HL-60 (cell line): ENCODE results near the gene CLEC18A.

Experiments
- DNase-seq, 2 experiments: peaks; one replicate each; pipeline ENCODE4 v3.0.0-alpha.2; 2010 to 2020; ENCODE audit warnings: low read depth in 1 of 2, low spot score in 1 of 2
- H3K27ac ChIP-seq: fragments of 250-450 bp; sonication (Bioruptor Pico); replicated peaks from 2 replicates; pipeline ENCODE4 v1.5.1; 2020; ENCODE audit warnings: mild to moderate bottlenecking, moderate library complexity
- H3K27me3 ChIP-seq: fragments of 250-450 bp; sonication (Bioruptor Pico); 2 replicates; pipeline ENCODE4 v1.5.1; 2021; ENCODE audit warnings: mild to moderate bottlenecking, moderate library complexity; ENCODE audit not compliant: insufficient read depth, poor library complexity, severe bottlenecking
- H3K4me3 ChIP-seq: replicated peaks from 2 replicates; pipeline ENCODE4 v1.5.1; 2011; ENCODE audit warnings: mild to moderate bottlenecking, control low read depth, low read length; ENCODE audit not compliant: insufficient read depth
- CTCF ChIP-seq: IDR thresholded peaks from one replicate; pipeline ENCODE4 v1.5.1; 2011; ENCODE audit warnings: low read length, control low read depth, inconsistent platforms; ENCODE audit not compliant: insufficient read depth
- GABPA ChIP-seq: IDR thresholded peaks from 2 replicates; pipeline ENCODE4 v1.6.1; 2012; ENCODE audit warnings: low read depth
- POLR2AphosphoS5 ChIP-seq: IDR thresholded peaks from 2 replicates; pipeline ENCODE4 v1.6.1; 2012; ENCODE audit warnings: low read depth
- REST ChIP-seq: IDR thresholded peaks from 2 replicates; pipeline ENCODE4 v1.6.1; 2012; ENCODE audit warnings: low read depth; ENCODE audit not compliant: insufficient replicate concordance
- SPI1 ChIP-seq: IDR thresholded peaks from 2 replicates; pipeline ENCODE4 v1.6.1; 2012; ENCODE audit warnings: low read depth, mild to moderate bottlenecking, borderline replicate concordance

Gene CLEC18A

GRCh38 chr16:69935740-69936139, 15.4 kb upstream of the CLEC18A start:
- Histone ChIP-seq H3K27me3 (no peaks in the 10 kb centered on the region), H3K27ac (no peak overlapping the region), H3K4me3 (no peak overlapping the region)
- no peak for DNase-seq
- TF ChIP-seq REST (no peak), GABPA (no peak), CTCF (no peak), SPI1 (no peak), POLR2AphosphoS5 (no peak)

GRCh38 chr16:69936252-69936651, 14.9 kb upstream of the CLEC18A start:
- Histone ChIP-seq H3K27ac (no peak overlapping the region), H3K4me3 (no peak overlapping the region), H3K27me3 (no peaks in the 10 kb centered on the region)
- TF ChIP-seq SPI1, result no peak
- TF ChIP-seq POLR2AphosphoS5, result no peak
- TF ChIP-seq CTCF, result no peak
- no peak for TF ChIP-seq GABPA
- no peak for TF ChIP-seq REST
- no peak for DNase-seq

- H3K27me3 ChIP-seq, result no peaks in the 10 kb centered on the region
- DNase-seq, result no peak
- H3K4me3 ChIP-seq, result no peak overlapping the region
- no peak overlapping the region for H3K27ac ChIP-seq
- no peak for TF ChIP-seq GABPA
These were observed 14.4 kb upstream of the CLEC18A start for GRCh38 chr16:69936751-69937211.

- Histone ChIP-seq H3K27me3 (no peaks in the 10 kb centered on the region), H3K4me3 (no peak overlapping the region), H3K27ac (no peak overlapping the region)
- TF ChIP-seq REST, result no peak
- TF ChIP-seq SPI1, result no peak
- no peak for TF ChIP-seq POLR2AphosphoS5
- no peak for TF ChIP-seq CTCF
- no peak for TF ChIP-seq GABPA
- DNase-seq, result no peak
These were observed 13.6 kb upstream of the CLEC18A start for GRCh38 chr16:69937465-69937951.
